Endothelial cell of umbilical vein (primary cell): ENCODE results near the gene NRF1.

Experiments used
- POLR2AphosphoS5 ChIP-seq: IDR thresholded peaks from 2 replicates; pipeline ENCODE4 v1.6.1; 2012; ENCODE audit warnings: low read depth, mild to moderate bottlenecking, control low read depth, low read length, moderate library complexity; ENCODE audit not compliant: insufficient read depth
- TF ChIP-seq, protein P1 (sequence below), 2 donors: IDR thresholded peaks; 1 replicate in 1 of 2; 2 replicates in 1 of 2; pipeline ENCODE4 v1.5.1; 2011; ENCODE audit warnings: low read length in 2 of 2, mild to moderate bottlenecking in 2 of 2, moderate library complexity in 2 of 2, control low read depth in 1 of 2, inconsistent platforms in 1 of 2, low read depth in 1 of 2; ENCODE audit not compliant: insufficient read depth in 1 of 2; ENCODE audit errors: extremely low read depth in 1 of 2

DNA sequence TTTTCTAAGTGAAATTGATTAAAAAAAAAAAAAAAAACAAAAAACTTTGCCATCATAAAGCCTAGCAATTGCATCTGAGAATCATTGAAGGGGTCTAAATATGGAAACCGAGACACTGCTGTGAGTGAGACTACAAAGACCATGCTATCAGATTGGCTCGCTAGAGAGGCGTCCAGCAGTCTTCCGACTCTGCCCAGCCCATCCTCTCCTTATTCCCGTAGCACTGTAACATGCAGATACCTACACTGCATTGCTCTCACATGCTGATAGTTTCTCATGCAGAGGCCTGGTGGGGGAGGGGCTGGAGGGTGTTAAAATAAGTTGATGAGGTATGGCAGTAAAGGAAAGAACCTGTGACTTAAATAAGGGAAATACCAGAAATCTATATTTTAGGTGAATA lies 130.7 kb downstream of the NRF1 start:
- TF ChIP-seq POLR2AphosphoS5, result no peak
- TF ChIP-seq, protein P1, sequence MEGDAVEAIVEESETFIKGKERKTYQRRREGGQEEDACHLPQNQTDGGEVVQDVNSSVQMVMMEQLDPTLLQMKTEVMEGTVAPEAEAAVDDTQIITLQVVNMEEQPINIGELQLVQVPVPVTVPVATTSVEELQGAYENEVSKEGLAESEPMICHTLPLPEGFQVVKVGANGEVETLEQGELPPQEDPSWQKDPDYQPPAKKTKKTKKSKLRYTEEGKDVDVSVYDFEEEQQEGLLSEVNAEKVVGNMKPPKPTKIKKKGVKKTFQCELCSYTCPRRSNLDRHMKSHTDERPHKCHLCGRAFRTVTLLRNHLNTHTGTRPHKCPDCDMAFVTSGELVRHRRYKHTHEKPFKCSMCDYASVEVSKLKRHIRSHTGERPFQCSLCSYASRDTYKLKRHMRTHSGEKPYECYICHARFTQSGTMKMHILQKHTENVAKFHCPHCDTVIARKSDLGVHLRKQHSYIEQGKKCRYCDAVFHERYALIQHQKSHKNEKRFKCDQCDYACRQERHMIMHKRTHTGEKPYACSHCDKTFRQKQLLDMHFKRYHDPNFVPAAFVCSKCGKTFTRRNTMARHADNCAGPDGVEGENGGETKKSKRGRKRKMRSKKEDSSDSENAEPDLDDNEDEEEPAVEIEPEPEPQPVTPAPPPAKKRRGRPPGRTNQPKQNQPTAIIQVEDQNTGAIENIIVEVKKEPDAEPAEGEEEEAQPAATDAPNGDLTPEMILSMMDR (IDR thresholded peaks at IDR 0.05; ENCODE audit: extremely low read depth in 1 of 2, insufficient read depth in 1 of 2, low read depth in 1 of 2, low read length in 2 of 2), result no peak
